RWPE1 (cell line): Measurements from ENCODE around the gene SLC24A4.

ENCODE experiments used
- CTCF ChIA-PET: fragments of 350-600 bp; sonication (Branson Sonifier 250); formaldehyde crosslinking; extraction: SDS; loops from one replicate; lab custom pipeline; 2021; lab: Yijun Ruan, JAX
- POLR2A ChIA-PET: fragments of 400-600 bp; formaldehyde crosslinking; extraction: SDS; loops from one replicate; lab custom pipeline; 2020; ENCODE audit warnings: antibody characterized with exemption; ENCODE audit not compliant: low non-redundant PET; lab: Yijun Ruan, JAX
- DNase-seq: peaks from one replicate; pipeline ENCODE4 v3.0.0; 2012; ENCODE audit warnings: low spot score
- H3K27ac ChIP-seq: fragments of 450-650 bp; 2 replicates; pipeline ENCODE4 v1.5.1; 2017
- TF ChIP-seq, protein P1 (sequence below): fragments of 450-650 bp; conservative IDR thresholded peaks from 2 replicates; pipeline ENCODE4 v1.5.1; 2017; ENCODE audit warnings: low read depth, mild to moderate bottlenecking

SLC24A4 gene

DNA sequence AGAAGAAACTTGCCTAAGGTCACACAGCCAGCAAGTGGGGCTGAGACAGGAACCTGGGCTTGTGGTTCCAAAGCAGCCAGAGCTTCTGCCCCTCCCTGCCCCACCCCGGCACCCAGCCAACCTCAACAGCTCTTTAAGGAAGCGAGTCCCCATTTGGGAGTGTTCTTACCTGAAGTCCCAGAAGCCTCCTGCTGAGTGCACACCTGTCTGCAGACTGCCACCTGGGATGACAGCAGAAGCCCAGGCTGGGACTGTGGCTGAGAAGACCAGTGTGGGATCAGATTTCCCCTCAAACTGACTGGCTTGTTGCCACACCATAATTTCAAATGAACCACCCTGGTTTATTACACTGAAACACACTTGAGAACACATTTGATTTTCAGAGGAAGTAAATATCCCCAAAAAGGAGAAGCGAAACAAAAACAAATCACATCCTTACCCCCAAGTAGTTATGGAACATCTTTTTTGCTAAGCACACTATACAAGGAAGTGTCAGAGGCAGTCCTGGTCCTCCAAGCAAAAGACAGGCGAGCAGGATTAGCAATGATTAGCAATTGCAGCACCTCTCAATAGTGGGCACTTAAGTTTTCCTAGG lies 184.3 kb downstream of the SLC24A4 start:
- TF ChIP-seq, protein P1, sequence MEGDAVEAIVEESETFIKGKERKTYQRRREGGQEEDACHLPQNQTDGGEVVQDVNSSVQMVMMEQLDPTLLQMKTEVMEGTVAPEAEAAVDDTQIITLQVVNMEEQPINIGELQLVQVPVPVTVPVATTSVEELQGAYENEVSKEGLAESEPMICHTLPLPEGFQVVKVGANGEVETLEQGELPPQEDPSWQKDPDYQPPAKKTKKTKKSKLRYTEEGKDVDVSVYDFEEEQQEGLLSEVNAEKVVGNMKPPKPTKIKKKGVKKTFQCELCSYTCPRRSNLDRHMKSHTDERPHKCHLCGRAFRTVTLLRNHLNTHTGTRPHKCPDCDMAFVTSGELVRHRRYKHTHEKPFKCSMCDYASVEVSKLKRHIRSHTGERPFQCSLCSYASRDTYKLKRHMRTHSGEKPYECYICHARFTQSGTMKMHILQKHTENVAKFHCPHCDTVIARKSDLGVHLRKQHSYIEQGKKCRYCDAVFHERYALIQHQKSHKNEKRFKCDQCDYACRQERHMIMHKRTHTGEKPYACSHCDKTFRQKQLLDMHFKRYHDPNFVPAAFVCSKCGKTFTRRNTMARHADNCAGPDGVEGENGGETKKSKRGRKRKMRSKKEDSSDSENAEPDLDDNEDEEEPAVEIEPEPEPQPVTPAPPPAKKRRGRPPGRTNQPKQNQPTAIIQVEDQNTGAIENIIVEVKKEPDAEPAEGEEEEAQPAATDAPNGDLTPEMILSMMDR, result no peak
- no peak for DNase-seq
- no peak overlapping the region for H3K27ac ChIP-seq
- ChIA-PET CTCF (no interaction called here), POLR2A (no interaction called here)

DNA sequence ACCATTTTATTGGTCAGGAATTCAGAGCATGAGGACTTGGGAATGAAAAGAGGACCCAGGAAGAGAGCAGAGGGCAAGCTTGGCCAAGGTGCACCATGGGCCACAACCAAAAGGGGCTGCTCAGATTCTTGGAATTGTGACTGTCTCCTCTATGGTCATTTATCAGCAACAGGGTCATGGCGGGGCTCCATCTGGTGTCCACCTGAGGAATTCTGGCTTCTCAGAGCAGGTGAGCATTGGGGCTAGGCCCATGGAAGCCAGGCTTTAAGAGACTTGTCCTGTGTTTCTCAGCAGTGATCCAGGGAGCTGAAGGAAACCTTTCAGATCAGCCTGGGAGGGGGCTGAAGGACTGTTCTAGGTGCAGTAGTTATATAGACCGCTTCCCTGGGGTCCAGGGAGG lies 188.0 kb downstream of the SLC24A4 start:
- peak; percentile 8 for DNase-seq
- TF ChIP-seq, protein P1, result no peak
- peak overlapping the region; percentile 64 for H3K27ac ChIP-seq
- POLR2A ChIA-PET, result no interaction called here
- CTCF ChIA-PET, result no interaction called here

DNA sequence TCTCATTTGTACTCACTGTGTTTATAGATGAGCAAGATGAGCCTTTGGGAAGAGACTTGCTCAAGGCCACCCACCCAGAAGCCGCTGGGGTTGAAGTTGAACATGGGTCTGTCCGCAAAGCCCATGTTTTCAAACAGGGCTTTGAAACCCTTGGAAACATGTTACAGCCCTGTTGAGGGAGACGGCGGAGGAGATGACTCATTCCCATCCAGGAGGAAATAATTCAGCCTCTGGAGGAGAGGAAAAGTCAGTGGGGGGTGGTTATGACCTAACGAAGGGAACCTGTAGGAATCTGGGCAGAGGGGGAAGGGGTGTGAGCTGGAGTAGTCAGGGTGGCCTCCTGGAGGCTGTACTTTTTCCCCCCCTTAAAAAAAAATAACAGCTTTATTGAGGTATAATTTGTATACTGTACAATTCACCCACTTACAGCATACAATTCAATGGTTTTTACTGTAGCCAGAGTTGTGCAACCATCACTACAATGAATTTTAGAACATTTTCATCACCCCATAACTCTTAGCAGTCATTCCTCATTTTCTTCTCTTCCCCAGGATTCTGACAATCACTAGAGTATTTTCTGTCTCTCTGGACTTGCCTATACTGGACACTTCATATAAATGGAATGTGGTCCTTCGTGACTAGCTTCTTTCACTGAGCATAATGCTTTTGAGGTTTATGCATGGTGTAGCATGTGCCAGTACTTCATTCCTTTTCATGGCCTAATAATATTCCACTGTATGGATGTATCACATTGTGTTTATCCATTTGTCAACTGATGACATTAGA lies 188.7 kb downstream of the SLC24A4 start:
- H3K27ac ChIP-seq, result peak overlapping the region; percentile 64
- TF ChIP-seq, protein P1, result no peak
- POLR2A ChIA-PET, result no interaction called here
- DNase-seq, result peak; percentile 89
- CTCF ChIA-PET, result interaction anchor here (0.6 kb wide), 1 partner anchor 102 kb away, joined by 3 read pairs; no protein-coding TSS in a partner anchor

DNA sequence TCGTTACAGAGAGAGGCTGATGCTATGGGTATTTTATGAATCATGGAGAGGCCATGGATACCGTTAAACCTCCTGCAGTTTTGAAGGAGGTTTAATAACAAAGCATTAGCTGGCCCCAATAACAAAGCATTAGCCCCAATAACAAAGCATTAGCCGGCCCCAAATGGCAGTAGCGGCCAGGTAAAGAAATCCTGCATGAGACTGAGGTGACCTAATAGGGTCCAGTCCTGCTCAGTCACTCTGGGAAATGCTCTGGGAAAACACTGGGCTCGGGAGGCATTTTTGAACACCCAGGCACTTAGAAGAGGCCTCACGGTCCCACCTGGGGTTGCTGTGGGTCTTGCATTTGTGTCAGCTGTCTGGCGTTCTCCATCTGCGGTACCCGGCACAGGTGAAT lies 189.8 kb downstream of the SLC24A4 start:
- CTCF ChIA-PET, result interaction anchor here (0.5 to 0.7 kb wide), 4 partner anchors 39 to 627 kb away, joined by 3 to 5 read pairs (median 3); no protein-coding TSS in a partner anchor
- DNase-seq, result no peak
- TF ChIP-seq, protein P1, result no peak
- POLR2A ChIA-PET, result no interaction called here
- H3K27ac ChIP-seq, result no peak overlapping the region

DNA sequence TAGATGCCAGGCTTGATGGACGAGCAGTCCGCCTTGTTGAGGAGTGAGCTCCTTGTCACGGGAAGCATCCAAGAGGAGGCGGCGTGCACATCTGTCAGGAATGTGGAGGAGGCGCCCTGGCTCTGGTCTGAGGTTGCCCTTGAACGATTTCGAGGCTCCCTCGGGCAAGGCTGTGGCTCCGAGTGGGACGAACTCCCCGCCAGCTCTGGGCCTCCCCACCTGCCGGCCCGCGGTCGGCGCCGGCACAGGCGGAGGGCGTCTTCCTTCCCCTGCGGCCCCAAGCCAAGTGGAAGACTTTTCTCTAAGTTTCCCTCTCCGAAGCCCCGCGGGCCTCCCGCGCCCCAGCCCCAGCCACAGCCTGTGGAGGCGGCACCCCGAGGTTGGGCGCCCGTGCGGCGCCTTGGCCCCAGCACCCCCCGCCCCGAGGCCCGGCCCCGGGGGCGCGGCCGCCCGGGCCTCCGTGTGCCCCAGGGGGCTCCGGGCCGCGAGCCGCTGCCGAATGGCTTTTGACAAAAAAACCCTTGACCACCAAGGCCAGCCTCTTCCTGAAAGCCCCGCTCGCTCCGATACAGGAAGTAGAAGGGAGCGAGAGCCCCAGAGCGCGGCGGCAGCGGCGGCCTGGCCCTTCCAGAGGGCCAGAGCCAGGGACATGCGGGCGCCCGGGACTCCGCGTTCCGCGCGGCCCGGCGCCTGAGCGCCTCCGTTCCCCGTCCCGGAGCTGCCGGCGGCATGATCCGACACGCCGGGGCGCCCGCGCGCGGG lies 190.4 kb downstream of the SLC24A4 start, which contains the start of gene RIN3:
RIN3 (plus strand) TSS at position 578 of the 762 bp plus-strand sequence; CDS start at position 730, 152 bp downstream.
- TF ChIP-seq, protein P1, result no peak
- ChIA-PET CTCF (interaction anchor here (0.6 to 0.7 kb wide), 3 partner anchors 40 to 626 kb away, joined by 3 to 5 read pairs (median 3); no protein-coding TSS in a partner anchor), POLR2A (no interaction called here)
- H3K27ac ChIP-seq, result no peak within 1 kb of the TSS
- peak; percentile 47 for DNase-seq
